GM21390 (cell line): ENCODE data around the gene HMGB4.

Experiments
- ATAC-seq: cut with Tn5 transposase; IDR thresholded peaks from one replicate; pipeline ENCODE4 v1.9.1; 2021; ENCODE audit not compliant: unreplicated experiment

HMGB4 gene

GRCh38 chr1:33863779-33864178 is at the start of gene HMGB4:
HMGB4 (plus strand) TSS chr1:33864079; CDS start chr1:33864192, 113 bp downstream.
- no peak for ATAC-seq

- ATAC-seq, result no peak
Measured at GRCh38 chr1:33814166-33814565, 49.7 kb upstream of the HMGB4 start.

DNA sequence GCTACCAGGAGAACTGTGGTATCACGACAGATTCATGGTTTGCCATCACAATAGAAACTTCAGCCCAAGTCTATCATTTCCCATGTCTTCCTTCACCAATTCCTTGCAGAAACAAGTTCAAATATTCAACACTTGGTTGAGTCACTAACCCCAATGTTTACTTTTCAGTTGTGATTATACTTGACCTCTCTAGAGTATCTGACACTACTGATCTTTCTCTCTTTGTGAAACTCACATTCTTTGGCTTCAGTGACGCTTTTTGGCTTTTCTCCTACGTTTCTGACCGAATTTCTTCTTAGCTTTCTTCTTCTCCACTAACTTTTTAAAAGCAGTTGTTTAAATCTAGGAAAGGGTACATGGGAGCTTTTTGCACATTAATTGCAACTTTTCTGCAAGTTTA is 48.8 kb upstream of the HMGB4 start:
- ATAC-seq, result no peak

- no peak for ATAC-seq
Measured at GRCh38 chr1:33818071-33818470, 45.8 kb upstream of the HMGB4 start.

DNA sequence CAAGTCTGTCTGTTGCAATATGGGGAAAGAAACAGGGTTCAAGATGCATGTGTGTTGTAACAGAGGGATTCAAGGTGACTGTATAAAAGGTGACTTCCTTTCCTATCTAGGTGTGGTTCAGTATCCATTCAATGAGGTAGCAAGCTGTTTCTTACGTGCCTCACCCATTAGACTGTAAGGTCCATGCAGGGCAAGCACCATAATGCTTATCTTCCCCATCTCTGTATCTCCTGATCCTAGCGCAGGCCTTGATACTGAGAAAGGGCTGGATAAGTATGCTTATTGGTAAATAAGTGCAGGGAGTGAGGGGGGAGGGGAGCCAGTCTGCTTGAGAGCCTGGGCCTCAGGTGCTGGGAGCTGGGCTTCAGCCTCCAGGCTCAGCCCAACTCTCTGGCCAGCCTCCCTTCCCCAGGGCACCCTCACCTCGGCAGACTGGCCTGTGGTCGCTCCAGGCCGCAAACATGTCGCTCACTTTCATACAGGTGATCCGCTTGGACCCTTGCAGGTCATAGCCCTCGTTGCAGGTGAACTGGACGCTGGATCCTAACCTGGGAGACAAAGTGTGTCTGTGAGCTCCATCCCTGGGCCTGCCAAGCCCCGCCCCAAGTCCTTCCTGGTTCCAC is 44.5 kb upstream of the HMGB4 start:
- ATAC-seq, result no peak

GRCh38 chr1:33819913-33820311 is 44.0 kb upstream of the HMGB4 start:
- ATAC-seq, result no peak

- ATAC-seq, result no peak
Measured at GRCh38 chr1:33820804-33821203, 43.1 kb upstream of the HMGB4 start.

- ATAC-seq, result no peak
Measured at GRCh38 chr1:33821291-33821690, 42.6 kb upstream of the HMGB4 start.

- ATAC-seq, result no peak
Measured at GRCh38 chr1:33822396-33822795, 41.5 kb upstream of the HMGB4 start.

- no peak for ATAC-seq
Measured at GRCh38 chr1:33823401-33823800, 40.5 kb upstream of the HMGB4 start.

DNA sequence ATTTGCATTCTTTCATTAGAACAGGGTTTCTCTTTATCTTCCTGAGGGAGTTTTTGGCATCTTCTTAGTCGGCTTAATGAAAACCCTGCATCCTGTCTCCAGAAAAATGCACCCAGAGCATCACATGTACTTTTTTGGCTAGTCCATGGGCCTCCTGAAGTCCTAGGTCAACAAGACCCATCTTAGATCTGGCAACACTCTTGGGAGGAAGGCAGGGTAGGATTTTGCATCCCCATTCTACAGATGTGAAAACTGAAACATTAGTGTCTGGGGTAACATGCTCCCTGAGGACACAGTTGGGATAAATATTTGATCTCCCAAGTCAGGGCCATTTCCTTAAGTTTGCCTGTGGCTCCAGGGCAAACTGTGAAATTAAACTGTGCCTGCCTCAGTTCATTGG is 40.0 kb upstream of the HMGB4 start:
- ATAC-seq, result no peak

GRCh38 chr1:33824321-33824720 is 39.6 kb upstream of the HMGB4 start:
- ATAC-seq, result no peak

DNA sequence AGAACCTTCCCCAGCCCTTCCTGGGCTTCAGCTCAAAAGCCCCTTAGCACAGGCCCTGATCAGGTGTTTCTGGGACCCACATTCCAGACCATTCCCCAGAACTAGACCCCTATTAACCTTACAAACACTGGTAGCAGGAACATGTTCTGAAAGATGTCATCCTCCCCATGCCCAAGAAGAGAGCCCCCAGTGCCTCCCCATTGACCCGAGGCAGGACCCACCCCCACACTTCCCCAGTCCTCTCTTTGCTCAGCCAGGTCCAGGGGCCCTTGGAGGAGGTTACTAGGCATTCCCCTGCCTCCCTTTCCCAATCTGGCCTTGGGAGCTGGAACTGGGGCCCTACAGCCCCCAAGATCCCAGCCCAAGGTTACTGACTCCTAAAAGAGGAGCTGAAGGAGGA is 38.9 kb upstream of the HMGB4 start:
- no peak for ATAC-seq

GRCh38 chr1:33825506-33825905 is 38.4 kb upstream of the HMGB4 start:
- no peak for ATAC-seq

- no peak for ATAC-seq
Measured at GRCh38 chr1:33826311-33826710, 37.6 kb upstream of the HMGB4 start.

DNA sequence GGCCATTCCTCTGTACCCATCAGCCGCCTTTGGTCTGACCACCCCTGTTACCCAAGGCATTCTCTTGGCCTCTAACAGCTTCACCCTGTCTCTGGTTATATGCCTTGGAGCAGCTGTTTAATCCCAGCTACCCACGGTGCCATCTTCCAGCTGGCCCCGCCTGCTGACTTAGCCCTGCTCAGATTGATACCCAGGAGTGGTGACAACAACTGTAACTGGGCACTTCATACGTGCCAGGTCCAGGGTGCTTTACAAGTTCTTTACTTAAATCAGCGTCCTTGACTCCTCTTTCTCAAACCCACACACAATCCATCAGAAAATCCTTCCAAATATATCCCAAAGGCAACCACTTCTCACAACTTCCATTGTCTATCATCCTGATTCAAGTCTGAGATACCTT is 37.2 kb upstream of the HMGB4 start:
- no peak for ATAC-seq

DNA sequence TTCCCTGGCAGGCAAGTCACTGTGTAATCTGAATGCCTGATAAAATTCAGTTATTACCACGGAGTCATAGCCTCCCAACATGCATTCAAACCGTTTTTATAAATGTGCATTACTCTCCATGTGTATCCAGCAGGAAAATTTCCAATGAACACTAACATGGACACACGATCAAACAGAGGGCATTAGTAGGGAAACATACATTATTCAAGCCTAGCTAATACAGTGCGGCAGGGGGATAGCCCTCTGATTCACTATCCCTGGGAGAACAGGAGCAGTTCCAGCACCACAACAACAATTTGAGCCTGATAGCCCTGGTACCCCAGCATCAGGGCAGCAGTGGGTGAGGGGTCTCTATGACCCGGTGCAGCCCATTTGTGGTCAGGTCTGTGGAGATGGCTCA is 35.8 kb upstream of the HMGB4 start:
- no peak for ATAC-seq

DNA sequence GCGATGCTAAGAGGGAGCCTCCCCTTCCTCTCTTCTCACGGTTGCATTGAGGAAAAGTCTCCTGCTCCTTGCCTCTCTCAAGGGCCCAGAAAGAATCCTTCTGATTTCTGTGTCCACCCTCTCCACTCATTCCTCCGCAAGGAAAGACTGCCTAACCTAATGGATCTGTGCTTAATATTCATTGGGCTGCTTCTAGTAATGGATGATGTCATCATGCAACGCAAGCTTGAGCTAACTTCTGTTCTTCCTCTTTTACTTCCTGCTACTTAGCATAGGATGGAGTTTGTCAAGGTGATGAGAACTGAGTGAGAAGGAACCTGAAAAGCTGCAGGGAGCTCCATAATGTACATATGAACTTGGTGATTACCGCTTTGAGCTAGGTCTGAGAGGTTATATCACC is 35.2 kb upstream of the HMGB4 start:
- ATAC-seq, result no peak

- ATAC-seq, result no peak
Measured at GRCh38 chr1:33836911-33837310, 27.0 kb upstream of the HMGB4 start.

- no peak for ATAC-seq
Measured at GRCh38 chr1:33837635-33838034, 26.2 kb upstream of the HMGB4 start.

GRCh38 chr1:33841494-33841893 is 22.4 kb upstream of the HMGB4 start:
- no peak for ATAC-seq

DNA sequence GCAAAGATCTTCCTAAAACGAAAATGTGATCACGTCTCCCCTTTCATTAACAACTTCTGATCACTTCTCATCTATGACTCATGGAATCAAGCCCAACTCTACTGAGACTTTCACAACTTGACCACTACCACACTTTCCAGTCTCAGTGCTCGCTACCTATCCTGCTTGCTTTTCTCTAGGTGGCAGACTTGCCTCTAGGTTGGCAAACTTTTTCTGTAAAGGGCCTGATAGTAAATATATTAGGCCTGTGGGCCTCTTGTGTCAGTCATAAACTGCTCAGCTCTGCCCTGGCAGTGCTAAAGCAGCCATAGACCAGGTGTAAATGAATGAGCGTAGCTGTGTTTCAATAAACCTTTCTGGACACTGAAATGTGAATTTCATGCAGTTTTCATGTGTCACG is 21.5 kb upstream of the HMGB4 start:
- ATAC-seq, result no peak

GRCh38 chr1:33844166-33844565 is 19.7 kb upstream of the HMGB4 start:
- no peak for ATAC-seq

DNA sequence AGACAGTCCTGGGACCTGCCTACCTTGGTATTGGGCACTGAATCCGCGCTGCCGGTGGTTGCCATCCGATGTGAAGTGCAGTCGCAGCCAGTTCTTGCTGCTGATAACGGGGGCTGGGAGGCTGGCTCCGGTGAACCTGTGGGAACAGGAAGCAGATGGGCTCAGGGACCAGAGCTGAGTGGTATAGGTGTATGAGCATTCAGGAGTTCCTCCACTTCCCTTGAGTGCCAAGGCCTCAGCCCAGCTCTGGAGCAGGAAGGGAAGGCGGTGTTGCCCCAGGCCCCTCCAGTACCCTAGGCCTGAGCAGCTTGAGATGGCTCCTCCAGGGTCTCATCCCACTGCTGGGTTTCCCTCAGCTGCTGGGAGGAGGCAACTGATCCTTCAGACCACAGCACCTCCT is 17.0 kb upstream of the HMGB4 start:
- no peak for ATAC-seq
